GM12873 (cell line): ENCODE measurements around the gene TMEM61.

ENCODE experiments used
- TF ChIP-seq, protein P1 (sequence below): IDR thresholded peaks from 2 replicates; pipeline ENCODE4 v1.5.1; 2012; ENCODE audit warnings: low read depth, mild to moderate bottlenecking, moderate library complexity, low read length, control low read depth; ENCODE audit not compliant: insufficient read depth; ENCODE audit errors: missing control alignments

TMEM61 gene

DNA sequence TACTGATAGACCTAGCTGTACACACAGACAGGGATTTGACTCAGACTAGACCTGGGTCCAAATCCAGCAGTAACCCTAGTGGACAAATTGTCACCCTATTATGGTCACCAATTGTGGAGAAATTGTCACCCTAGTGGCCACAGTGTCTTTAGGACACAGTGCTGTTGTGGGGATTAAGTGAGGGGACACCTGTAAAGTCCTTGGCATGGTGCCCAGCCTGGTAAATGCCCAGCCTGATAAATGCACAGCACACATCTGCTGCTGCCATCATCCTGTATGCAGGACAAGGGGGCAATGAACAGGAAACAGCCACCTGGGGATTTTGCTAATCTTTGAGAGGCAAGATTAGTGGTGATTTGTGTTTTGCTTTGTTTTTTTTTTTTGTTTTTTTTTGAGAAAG, 2.3 kb downstream of the TMEM61 start:
- TF ChIP-seq, protein P1, sequence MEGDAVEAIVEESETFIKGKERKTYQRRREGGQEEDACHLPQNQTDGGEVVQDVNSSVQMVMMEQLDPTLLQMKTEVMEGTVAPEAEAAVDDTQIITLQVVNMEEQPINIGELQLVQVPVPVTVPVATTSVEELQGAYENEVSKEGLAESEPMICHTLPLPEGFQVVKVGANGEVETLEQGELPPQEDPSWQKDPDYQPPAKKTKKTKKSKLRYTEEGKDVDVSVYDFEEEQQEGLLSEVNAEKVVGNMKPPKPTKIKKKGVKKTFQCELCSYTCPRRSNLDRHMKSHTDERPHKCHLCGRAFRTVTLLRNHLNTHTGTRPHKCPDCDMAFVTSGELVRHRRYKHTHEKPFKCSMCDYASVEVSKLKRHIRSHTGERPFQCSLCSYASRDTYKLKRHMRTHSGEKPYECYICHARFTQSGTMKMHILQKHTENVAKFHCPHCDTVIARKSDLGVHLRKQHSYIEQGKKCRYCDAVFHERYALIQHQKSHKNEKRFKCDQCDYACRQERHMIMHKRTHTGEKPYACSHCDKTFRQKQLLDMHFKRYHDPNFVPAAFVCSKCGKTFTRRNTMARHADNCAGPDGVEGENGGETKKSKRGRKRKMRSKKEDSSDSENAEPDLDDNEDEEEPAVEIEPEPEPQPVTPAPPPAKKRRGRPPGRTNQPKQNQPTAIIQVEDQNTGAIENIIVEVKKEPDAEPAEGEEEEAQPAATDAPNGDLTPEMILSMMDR, result no peak

DNA sequence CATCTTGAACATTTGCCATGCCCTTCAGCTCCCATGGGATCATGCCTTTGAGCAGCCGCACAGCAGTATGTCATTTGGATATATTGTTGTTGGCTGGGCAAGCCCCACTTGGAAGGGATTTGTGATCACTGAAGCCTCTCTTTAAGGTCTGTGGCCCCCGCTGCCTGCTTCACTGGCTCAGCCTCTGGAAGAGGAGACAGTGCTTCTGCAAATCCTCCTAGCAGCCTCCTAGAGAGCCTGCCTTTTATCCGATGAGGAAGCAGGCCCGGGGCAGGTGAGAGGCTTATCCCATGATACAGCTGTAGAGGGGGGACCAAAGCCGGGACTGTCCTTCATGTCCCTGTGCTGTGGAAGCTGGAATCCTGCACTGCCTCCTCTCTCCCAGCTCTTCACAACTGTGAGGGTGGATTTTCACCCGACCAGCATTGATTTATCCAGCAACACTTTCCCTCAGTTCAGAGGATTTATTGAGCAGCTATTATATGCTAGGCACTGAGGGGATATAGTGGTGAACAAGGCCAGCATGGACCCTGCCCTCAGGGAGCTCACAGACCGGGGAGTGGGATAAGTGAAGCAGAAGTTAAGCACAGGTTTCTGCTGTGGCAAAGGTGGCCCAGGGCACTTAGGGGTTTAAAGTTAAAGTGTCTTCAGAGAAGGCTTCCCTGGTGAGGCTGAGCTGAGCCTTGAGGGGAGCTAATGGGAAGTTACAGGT, 3.9 kb downstream of the TMEM61 start:
- TF ChIP-seq, protein P1, result no peak

DNA sequence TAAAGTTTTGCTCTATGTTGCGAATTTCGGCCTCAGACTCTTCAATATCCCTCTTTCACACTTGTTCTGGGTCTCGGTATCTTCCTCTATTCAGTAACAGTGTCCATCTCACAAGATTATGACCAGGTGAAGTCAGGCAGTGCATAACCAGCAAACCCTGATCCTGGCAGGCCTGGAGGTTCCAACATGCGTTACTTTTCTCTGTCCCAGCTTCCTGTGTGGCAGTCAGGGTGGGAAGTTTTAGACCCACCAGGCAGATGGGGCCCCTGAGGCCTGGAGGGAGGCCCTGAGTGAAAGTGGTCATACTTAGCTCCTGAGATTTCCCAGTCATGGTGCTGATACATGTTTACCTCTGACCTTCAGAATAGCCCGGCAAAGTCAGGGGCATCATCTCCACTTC, 5.1 kb downstream of the TMEM61 start:
- TF ChIP-seq, protein P1, result no peak

DNA sequence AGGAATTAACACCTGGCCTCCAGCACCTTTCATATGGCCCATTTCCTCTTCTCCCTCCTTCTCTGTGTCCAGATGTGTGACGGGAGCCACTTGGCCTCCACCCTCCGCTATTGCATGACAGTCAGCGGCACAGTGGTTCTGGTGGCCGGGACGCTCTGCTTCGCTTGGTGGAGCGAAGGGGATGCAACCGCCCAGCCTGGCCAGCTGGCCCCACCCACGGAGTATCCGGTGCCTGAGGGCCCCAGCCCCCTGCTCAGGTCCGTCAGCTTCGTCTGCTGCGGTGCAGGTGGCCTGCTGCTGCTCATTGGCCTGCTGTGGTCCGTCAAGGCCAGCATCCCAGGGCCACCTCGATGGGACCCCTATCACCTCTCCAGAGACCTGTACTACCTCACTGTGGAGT, 5.6 kb downstream of the TMEM61 start:
- TF ChIP-seq, protein P1, result no peak

DNA sequence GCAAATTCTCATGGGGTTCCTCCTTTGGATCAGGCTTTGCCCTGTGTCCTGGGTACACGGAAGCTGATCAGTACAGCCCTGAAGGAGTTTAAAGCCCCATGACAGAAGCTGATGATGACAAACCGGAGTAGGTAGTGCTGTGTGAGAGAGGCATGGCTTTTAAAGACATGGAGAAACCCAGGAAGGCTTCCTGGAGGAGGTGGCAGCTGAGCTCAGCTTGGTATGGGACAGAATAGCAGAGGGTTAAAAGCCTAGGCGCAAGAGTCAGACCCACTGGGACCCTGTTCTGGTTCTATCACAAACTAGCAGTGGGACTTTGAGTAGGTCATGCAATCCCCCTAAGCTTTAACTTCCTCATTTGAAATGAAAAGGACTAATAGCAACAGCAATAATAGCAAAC, 6.1 kb downstream of the TMEM61 start:
- TF ChIP-seq, protein P1, result no peak

DNA sequence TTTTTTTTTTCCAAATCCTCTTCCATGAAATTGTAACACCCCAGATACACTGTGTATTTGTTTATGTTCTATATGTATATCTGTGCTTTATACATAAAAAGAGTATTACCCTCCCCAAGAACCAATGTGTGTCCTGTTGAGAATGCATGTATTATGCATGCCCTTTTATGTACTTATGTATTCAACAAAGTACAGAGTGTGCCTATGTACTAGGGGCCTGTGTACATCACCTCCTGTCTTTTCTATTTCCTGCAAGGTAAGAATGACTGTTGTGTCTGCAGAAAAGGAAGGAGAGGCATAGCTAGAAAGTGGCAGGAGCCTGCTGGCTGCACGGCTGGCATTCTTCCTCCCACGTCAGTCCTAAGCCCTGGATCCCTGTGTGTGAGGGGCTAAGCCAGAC, 7.0 kb downstream of the TMEM61 start:
- TF ChIP-seq, protein P1, result no peak

DNA sequence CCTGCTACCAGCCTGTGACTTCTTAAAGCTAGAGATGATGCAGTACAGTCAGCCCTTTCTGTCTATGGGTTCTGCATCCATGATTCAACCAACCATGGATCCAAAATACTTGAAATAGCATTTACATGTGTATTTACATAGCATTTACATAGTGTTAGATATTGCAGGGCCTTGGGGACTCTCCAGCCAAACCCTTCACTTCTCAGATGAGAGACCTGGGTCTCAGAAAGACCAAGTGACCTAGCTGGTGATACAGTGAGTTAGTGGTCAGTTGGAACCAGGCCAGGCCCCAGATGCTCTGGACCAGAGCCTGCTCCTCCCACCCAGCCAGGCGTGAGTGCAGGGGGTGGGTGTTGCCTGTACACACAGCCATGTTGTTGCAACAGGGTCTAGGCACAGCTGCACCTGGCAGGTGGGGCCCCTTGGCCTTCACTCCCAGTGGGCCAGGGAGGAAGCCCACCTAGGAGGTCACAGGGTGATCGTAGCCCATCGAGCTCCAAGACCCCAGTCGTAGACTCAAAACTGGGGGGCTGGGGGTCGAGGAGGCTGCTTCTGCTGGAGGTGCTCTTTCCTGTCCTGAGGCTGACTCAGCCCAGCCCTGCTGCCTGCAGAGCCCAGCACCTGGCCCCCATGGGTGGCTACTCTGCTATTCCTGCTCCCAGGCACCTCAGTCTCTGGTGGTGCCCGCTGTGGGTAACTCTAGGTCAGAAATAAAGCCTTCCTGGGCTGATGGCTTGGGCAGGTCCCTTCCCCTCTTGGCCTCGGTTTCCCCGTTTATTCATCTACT, 7.7 kb downstream of the TMEM61 start:
- TF ChIP-seq, protein P1, result no peak
